Activated CD4-positive, alpha-beta T cell treated with anti-CD3 and anti-CD28 coated beads, Interleukin-2, amount 50 U/mL, for 1 hour (primary cell): Measurements from ENCODE around the gene CMBL.
"Not testable (repeated sequence)": the region's sequence is repeated elsewhere in the genome, so short reads cannot be mapped to it uniquely, and the experiment has no call there.

Source experiments
- DNase-seq: peaks from one replicate; pipeline ENCODE4 v3.0.0-alpha.2; 2020

Gene CMBL

GRCh38 chr5:10307206-10308148 lies at the start of gene CMBL:
Gene CMBL, minus strand, starts transcription at chr5:10307902. Its CDS starts 17,140 bp downstream, at chr5:10290762.
- DNase-seq = peak; percentile 9

DNA sequence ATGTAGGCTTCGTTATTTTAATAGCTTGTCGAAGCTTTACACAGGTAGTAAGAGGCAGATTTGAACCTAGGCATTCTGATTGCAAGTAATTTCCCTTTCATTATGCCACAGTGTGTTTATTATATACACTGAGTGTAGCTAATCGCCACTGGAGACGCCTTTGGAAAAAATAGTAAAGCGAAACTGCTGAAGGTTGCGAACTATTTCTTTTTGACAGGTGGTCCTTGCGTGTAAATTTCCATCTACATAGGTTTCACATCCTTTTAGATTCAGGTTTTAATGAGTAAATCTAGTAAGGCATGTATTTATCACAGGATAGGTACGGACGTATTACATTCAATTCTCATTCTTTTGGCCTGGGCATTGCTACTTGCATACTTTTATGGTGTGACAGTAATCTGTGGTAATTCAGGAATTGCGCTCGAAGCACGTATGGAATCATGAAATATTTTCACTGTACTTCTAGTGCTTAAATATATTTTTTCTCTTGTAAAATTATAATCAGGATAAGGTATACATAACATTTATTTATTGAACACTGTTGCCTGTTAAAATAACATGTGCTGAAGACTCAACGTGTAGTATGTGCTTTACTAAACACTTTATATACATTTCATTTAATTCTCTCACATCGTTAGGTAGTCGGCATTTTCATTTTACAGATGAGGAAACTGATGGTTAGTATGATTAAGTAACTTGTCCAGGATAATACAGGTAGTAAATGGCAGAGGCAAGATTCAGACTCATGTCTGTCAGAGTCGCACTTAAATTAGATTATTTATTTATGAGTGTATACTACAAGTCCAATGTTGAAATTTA lies 47.6 kb upstream of the CMBL start:
- DNase-seq = no peak

GRCh38 chr5:10354048-10354872 lies 46.6 kb upstream of the CMBL start:
- peak; percentile 28 for DNase-seq

DNA sequence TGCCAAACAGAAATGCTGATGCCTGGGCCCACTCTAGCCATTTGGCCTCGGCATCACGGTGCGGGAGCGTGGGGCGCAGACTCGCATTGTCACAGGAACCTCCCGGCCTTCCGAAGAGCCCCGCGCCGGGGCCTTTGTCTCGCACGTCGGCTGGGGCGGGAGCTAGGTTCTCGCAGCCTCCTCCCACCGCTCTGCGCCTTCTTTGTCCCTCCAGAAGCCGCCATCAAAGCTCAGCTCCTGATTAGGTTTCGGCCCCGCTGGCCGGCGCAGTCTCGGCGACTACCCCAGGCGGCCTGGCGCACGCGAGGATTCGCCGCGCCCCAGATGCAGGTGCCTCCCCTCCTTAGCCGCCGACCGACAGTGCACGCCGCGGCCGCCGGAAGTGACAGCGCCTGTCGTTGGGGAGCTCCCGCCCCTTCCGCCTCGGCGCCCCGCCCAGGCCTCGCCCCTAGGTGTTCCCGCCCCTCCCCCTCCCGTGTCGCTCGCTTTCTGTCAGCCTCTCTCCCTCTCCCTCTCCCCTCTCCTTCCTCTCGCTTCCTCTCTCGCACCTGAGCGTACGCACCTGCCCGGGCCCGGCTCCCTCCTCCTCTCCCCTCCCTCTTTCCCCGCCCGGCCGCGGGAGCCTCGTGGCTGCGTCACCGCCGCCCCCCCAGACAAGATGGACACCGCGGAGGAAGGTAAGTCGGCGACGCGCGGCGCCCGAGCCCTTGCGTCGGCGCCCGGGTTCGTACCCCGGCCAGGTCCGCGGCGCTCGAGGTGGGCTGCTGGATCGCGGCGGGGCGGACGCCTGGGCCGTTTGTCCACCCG lies 45.7 kb upstream of the CMBL start, which contains the start of gene MARCHF6:
MARCHF6 (plus strand) TSS at position 455 of the 807 bp plus-strand sequence; CDS start at position 659, 204 bp downstream.
- DNase-seq = peak; percentile 97

- DNase-seq = no peak
These were observed 44.9 kb upstream of the CMBL start for GRCh38 chr5:10352430-10353240.

DNA sequence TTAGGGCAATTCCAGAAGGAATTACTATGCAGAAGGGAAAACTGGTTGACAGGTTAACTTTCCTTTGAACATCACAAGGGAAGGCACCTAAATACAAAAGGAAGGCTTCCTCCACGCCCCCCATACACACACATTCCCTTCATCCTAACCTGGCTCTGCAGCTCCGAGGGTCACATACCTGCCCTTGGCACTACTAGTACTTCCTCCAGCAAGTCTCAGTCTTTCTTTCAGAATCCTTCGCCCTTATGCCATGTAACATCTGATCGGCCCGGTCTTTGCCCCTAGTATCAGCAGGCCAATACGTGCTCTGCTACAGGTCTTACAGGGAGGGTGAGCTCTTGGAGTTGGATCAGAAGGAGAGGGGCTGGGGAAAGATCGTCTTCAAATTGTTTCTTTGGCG lies 44.2 kb upstream of the CMBL start:
- no peak for DNase-seq

DNA sequence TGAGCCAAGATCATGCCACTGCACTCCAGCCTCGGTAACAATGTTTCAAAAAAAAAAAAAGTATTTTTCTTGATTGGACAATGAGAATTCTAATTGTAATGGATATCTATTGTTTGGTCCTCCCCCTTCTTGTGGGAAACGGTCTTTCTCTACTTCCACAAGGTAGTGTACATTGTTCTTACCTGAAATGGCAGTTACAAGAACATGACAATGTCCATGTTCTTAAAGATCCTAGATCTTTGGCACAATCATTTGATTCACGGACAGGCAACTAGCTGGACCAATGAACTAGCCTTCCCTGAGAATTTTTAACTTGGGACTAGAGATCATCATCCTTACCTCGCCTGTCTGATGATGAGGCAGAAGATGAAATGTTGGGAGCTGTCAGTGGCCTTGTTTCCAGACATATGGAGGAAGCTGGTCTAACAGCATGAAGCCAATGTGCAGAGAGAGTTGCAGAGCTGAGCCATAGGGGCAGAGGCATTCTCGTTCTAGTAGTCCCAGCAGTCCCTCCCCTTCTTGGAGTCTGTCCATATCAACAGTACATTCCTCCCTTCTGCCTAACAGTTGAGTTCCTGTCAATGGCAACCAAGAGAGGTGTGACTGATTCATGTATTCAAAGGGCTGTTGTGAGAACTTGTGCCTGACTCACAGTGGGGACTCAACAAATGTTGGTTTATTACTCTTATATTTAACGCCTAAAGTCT lies 43.6 kb upstream of the CMBL start:
- DNase-seq = no peak

DNA sequence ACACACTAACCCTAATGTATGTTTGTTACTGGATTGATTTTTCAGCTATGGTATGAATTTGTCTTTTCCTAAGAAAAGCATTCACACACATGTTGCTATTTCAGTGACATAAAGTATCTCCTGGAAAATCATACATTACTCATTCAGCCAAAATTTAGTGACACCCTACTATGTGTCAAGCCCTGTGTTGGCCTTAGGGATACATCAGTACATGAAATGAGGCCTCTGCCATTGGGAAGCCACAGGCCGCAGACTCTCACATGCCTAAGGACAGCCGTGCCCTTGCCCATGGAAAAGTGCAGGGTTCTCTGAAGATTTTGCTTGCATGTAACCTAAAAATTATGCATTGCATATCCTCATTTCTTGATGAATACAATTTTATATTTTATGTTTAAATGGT lies 40.6 kb upstream of the CMBL start:
- DNase-seq = no peak

- DNase-seq = not testable (repeated sequence)
These were observed 36.9 kb upstream of the CMBL start for GRCh38 chr5:10344461-10345106.

DNA sequence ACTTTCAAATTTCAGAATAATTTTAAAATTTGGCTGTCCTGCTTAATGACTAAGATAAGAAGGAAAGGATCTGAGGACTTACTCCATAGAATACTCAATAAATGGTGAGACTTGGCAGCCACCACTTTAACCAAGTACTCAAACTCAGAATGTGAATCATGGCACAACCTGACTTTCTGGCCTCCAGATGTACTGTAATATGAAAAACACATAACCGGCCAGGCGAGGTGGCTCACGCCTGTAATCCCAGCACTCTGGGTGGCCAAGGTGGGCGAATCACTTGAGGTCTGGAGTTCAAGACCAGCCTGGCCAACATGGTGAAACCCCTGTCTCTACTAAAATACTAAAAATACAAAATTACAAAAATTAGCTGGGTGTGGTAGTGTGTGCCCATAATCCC lies 35.8 kb upstream of the CMBL start:
- DNase-seq = no peak

DNA sequence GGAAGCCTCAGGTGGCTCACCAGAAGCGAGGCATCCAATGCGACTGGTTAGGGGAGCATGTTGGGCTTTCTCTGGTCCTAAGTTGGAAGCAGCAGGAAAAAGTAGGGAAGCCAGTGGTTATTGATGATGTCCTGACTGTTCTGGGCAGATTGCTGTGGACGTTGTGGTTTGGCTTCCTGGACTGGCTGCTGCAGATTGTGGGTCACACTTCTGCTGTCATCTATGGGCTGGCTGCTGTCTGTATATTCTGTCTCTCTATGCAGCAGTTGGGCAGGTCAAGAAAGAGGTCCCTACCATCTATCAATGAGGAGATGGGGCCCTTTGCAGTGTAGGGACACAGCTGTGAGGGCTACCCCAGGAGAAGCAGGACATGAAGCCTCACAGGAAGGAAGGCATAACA lies 32.3 kb upstream of the CMBL start:
- DNase-seq = no peak

DNA sequence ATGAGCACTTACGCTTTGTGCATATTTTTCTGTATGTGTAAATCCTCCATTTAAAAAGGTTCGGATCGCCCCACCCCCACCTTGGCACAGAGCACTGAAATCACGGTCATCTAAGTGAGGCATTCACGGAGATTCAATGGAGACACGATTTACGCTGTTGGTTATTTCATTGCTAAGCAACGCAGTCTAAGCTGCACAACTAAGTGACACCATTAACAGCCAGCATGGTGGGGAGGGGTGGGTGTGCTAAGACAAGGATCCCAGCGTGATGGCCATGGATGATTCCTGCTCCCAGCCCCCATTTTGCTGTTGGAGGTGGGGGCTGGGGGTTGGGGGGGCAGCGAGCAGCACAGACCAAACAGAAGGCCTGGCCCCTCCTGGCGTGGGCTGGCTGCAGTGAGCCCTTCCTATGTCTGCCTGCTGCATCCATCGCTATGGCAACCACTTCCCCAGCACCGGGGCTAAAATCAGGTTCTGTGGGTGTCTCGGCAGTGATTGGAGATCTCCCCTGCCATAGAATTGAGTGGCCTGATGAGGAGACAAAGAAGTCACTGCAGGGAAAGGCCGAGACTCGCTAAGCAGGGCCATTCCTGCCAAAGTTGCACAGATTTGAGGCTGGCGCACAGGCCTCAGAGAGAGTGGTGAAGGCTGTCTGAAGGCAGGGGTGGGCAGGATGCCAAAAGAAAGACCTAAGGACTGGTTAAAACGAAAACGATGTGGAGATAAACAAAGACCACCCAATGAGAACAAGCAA lies 31.5 kb upstream of the CMBL start:
- DNase-seq = no peak

DNA sequence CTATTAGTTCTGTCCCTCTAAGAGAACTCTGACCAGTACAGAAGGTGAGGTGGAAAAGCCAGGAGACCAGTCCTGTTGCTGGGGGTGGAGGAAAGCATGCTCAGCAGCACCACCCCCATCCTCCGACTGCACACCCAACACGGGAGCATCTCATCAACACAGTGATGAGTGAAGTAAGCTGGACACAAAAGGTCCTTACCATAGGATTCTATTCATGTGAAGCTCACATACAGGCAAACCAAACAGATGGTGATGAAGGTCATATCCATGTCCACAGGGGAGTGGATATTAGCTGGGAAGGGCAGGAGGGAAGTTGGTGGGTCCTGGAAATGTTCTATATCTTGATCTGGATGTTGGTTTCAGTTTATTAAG lies 31.0 kb upstream of the CMBL start:
- DNase-seq = no peak

GRCh38 chr5:10337986-10338385 lies 30.3 kb upstream of the CMBL start:
- no peak for DNase-seq

- no peak for DNase-seq
These were observed 29.4 kb upstream of the CMBL start for GRCh38 chr5:10337107-10337506.

DNA sequence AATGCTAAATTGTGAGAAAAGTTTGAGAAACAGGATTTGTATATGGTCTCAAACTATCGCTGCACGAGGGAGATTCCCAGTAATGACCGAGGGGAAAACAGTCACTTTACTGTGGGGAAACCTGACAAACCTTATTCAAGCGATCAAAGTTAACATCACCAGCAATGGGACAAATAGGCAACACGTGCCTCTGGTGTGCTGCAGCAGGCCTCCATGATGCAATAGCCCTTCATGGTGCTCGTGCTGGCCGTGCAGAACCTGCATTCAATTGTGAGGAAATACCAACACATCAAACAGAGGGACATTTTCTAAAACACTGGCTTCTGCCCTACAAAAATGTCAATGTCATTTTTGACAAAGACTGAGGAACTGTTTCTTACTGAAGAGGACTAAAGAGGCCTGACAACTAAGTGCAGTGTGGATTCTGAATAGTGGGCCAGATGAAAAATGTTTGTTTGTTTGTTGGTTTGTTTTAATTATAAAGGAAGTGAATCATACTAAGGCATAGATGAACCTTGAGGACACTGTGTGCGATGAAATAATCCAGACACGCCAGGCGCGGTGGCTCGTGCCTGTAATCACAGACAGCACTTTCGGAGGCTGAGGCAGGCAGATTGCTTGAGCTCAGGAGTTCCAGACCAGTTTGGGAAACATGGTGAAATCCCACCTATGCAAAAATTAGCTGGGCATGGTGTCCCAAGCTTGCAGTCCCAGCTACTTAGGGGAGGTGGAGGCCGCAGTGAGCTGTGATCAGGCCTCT lies 28.2 kb upstream of the CMBL start:
- DNase-seq = no peak

DNA sequence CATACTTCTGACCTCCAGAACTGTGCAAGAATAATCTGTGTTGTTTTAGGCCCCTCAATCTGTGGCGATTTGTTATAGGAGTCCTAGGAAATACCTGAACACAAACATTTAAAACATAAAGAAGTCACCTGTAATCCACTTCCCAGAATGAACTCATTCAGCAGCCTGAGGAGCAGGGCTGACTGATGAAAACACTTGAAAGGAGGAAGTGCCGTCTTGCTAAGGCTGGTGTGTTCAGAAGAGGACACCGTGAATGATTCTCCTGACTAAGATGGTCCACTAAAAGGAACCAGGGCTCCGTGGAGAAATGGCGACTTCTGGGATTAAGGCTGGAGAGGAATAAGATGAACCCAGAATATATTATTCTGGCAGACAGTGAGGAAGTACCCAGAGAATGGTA lies 27.1 kb upstream of the CMBL start:
- no peak for DNase-seq
